Activated gamma-delta T cell (primary cell): ENCODE measurements around the gene HIC1.
A peak's percentile ranks its signal among the peaks of the same experiment; 100 is the strongest.

ENCODE experiments used
- DNase-seq: peaks from one replicate; lab custom pipeline; 2025; lab: John Stamatoyannopoulos, UW

The HIC1 gene

GRCh38 chr17:2025622-2026309, 29.1 kb upstream of the HIC1 start:
- no peak for DNase-seq

GRCh38 chr17:2027528-2028233, 27.2 kb upstream of the HIC1 start:
- DNase-seq, result no peak

GRCh38 chr17:2028234-2028614, 26.7 kb upstream of the HIC1 start:
- no peak for DNase-seq

- no peak for DNase-seq
Measured at GRCh38 chr17:2028737-2029136, 26.2 kb upstream of the HIC1 start.

GRCh38 chr17:2029911-2030778, 24.8 kb upstream of the HIC1 start, which contains the start of gene DPH1:
Gene DPH1 (plus strand): TSS chr17:2030153. CDS start chr17:2030170, 17 bp downstream.
- peak; percentile 63 for DNase-seq

GRCh38 chr17:2030779-2031163, 24.1 kb upstream of the HIC1 start:
- no peak for DNase-seq

GRCh38 chr17:2033153-2033552, 21.8 kb upstream of the HIC1 start:
- DNase-seq, result no peak

GRCh38 chr17:2034157-2034556, 20.7 kb upstream of the HIC1 start:
- DNase-seq, result no peak

- no peak for DNase-seq
Measured at GRCh38 chr17:2034806-2035540, 19.9 kb upstream of the HIC1 start.

- no peak for DNase-seq
Measured at GRCh38 chr17:2035541-2036488, 19.1 kb upstream of the HIC1 start.

GRCh38 chr17:2037155-2037554, 17.7 kb upstream of the HIC1 start:
- DNase-seq, result no peak

GRCh38 chr17:2040219-2040827, 14.6 kb upstream of the HIC1 start:
- no peak for DNase-seq

- DNase-seq, result no peak
Measured at GRCh38 chr17:2040942-2041560, 13.9 kb upstream of the HIC1 start.

- DNase-seq, result peak; percentile 90
Measured at GRCh38 chr17:2041561-2042389, 13.1 kb upstream of the HIC1 start, which contains the start of gene OVCA2. Gene OVCA2 (plus strand): TSS chr17:2042022. CDS start chr17:2042048, 26 bp downstream.

GRCh38 chr17:2042390-2042847, 12.5 kb upstream of the HIC1 start:
- DNase-seq, result no peak

GRCh38 chr17:2042933-2043332, 12.0 kb upstream of the HIC1 start:
- no peak for DNase-seq

- DNase-seq, result no peak
Measured at GRCh38 chr17:2043785-2044184, 11.1 kb upstream of the HIC1 start.

- no peak for DNase-seq
Measured at GRCh38 chr17:2044263-2044894, 10.5 kb upstream of the HIC1 start.
